ENCODE results near the gene CCDC92B.
"Not testable (repeated sequence)": the region's sequence is repeated elsewhere in the genome, so short reads cannot be mapped to it uniquely, and the experiment has no call there.

CCDC92B gene

GRCh38 chr17:2688351-2689342, 60.8 kb downstream of the CCDC92B start:
- FAIRE-seq, result no peak

- no peak for FAIRE-seq
These were observed 62.4 kb downstream of the CCDC92B start for GRCh38 chr17:2687074-2687418.

GRCh38 chr17:2685696-2686095, 63.8 kb downstream of the CCDC92B start:
- FAIRE-seq, result no peak

GRCh38 chr17:2684549-2684948, 64.9 kb downstream of the CCDC92B start:
- no peak for FAIRE-seq

GRCh38 chr17:2683912-2684311, 65.5 kb downstream of the CCDC92B start:
- FAIRE-seq, result no peak

GRCh38 chr17:2682176-2682938, 67.1 kb downstream of the CCDC92B start:
- FAIRE-seq, result no peak

GRCh38 chr17:2681650-2682049, 67.8 kb downstream of the CCDC92B start:
- FAIRE-seq, result no peak

- FAIRE-seq, result no peak
These were observed 68.5 kb downstream of the CCDC92B start for GRCh38 chr17:2680961-2681360.

GRCh38 chr17:2679247-2679646, 70.2 kb downstream of the CCDC92B start:
- not testable (repeated sequence) for FAIRE-seq
